PC-3 (cell line): ENCODE data around the gene IFNA6. TPM values are rescaled to one million over a fixed set of nuclear protein-coding genes. Genes with fewer than 3 reads are reported as not detected.

Source experiments
- ATAC-seq: fragments of 200-7000 bp; cut with Tn5 transposase; 2 replicates; pipeline ENCODE4 v1.9.1; 2020; ENCODE audit warnings: mild to moderate bottlenecking, moderate library complexity
- BruUV-seq: library from RNA; stranded (reverse); fragments of 400-500 nt; replicated peaks from 2 replicates; lab custom pipeline; 2021; lab: Mats Ljungman, UMichigan
- CTCF ChIA-PET: fragments of 300-600 bp; sonication (Branson Sonifier 250); formaldehyde crosslinking; loops from one replicate; lab custom pipeline; 2022; ENCODE audit warnings: antibody characterized with exemption; lab: Charles Lee
- POLR2A ChIA-PET: fragments of 300-600 bp; sonication (Branson Sonifier 250); formaldehyde crosslinking; loops from one replicate; lab custom pipeline; 2022; ENCODE audit warnings: antibody characterized with exemption; ENCODE audit not compliant: unreplicated experiment; lab: Charles Lee
- DNase-seq: peaks from one replicate; pipeline ENCODE4 v3.0.0-alpha.2; 2015
- H2AFZ ChIP-seq: fragments of 300-600 bp; sonication (generic); 2 replicates; pipeline ENCODE4 v1.6.0; 2016; ENCODE audit warnings: antibody characterized with exemption, low read length
- H3F3A ChIP-seq: fragments of 300-600 bp; sonication (generic); one replicate; pipeline ENCODE4 v1.6.0; 2017; ENCODE audit warnings: antibody characterized with exemption, low read length, control low read depth, mild to moderate bottlenecking; ENCODE audit not compliant: unreplicated experiment
- H3K27ac ChIP-seq: fragments of 300-600 bp; sonication (generic); 2 replicates; pipeline ENCODE4 v1.5.1; 2016; ENCODE audit warnings: mild to moderate bottlenecking, low read length
- H3K27me3 ChIP-seq: fragments of 300-600 bp; sonication (generic); 2 replicates; pipeline ENCODE4 v1.6.1; 2016; ENCODE audit warnings: low read length, mixed read lengths
- H3K36me3 ChIP-seq: fragments of 300-600 bp; sonication (generic); 2 replicates; pipeline ENCODE4 v1.6.1; 2016; ENCODE audit warnings: low read depth, mixed run types, low read length, mixed read lengths
- H3K4me1 ChIP-seq: fragments of 300-600 bp; sonication (generic); 2 replicates; pipeline ENCODE4 v1.5.1; 2016; ENCODE audit warnings: low read length; ENCODE audit not compliant: insufficient read depth
- H3K4me2 ChIP-seq: fragments of 300-600 bp; sonication (generic); 2 replicates; pipeline ENCODE4 v1.6.0; 2016; ENCODE audit warnings: low read length
- H3K4me3 ChIP-seq: fragments of 300-600 bp; sonication (generic); 2 replicates; pipeline ENCODE4 v1.5.1; 2016; ENCODE audit warnings: mild to moderate bottlenecking, low read length, mixed read lengths
- H3K79me2 ChIP-seq: fragments of 300-600 bp; sonication (generic); 2 replicates; pipeline ENCODE4 v1.6.1; 2017; ENCODE audit warnings: low read length, mixed read lengths
- H3K9ac ChIP-seq: fragments of 300-600 bp; sonication (generic); 2 replicates; pipeline ENCODE4 v1.6.0; 2016; ENCODE audit warnings: mild to moderate bottlenecking, low read length
- H3K9me2 ChIP-seq: fragments of 300-600 bp; sonication (generic); replicated peaks from 2 replicates; pipeline ENCODE4 v1.6.1; 2016; ENCODE audit warnings: mixed run types, low read length, mixed read lengths
- H3K9me3 ChIP-seq: fragments of 300-600 bp; sonication (generic); 2 replicates; pipeline ENCODE4 v1.6.1; 2016; ENCODE audit warnings: low read length, mixed read lengths
- H4K20me1 ChIP-seq: fragments of 300-600 bp; sonication (generic); 2 replicates; pipeline ENCODE4 v1.6.1; 2016; ENCODE audit warnings: low read length, mixed read lengths
- CTCF ChIP-seq: fragments of 300-600 bp; sonication (generic); conservative IDR thresholded peaks from 2 replicates; pipeline ENCODE4 v1.5.1; 2017; ENCODE audit warnings: antibody characterized with exemption, low read depth, mild to moderate bottlenecking, low read length
- EZH2 ChIP-seq: fragments of 300-600 bp; sonication (generic); IDR thresholded peaks from one replicate; pipeline ENCODE4 v1.6.1; 2017; ENCODE audit warnings: antibody characterized with exemption, mild to moderate bottlenecking, low read length; ENCODE audit not compliant: unreplicated experiment
- EZH2phosphoT487 ChIP-seq: fragments of 300-600 bp; sonication (generic); IDR thresholded peaks from 2 replicates; pipeline ENCODE4 v1.6.1; 2018; ENCODE audit warnings: mild to moderate bottlenecking, antibody characterized with exemption, low read length, borderline replicate concordance
- intact Hi-C: fragments of 100-400 bp; cut with micrococcal nuclease; formaldehyde crosslinking; loops from 2 replicates; pipeline ENCODE4 v1.9.0; 2023
- total RNA-seq: library from RNA; depleted of rRNA; stranded (reverse); fragments of >200 nt; gene quantifications from 2 replicates; pipeline ENCODE4 v1.2.3, GENCODE V29; 2014

Gene IFNA6
- total RNA-seq, 1 experiment from 2014 or later, result not detected

GRCh38 chr9:21326526-21327139 lies 24.1 kb downstream of the IFNA6 start:
- H2AFZ ChIP-seq, result no peak overlapping the region
- peaks cover 53% of the 10 kb centered on the region for H3K79me2 ChIP-seq
- peak; percentile 76 for TF ChIP-seq CTCF
- TF ChIP-seq EZH2, result no peak
- TF ChIP-seq EZH2phosphoT487, result no peak
- H3K4me1 ChIP-seq, result peaks cover 10% of the 10 kb centered on the region
- H3F3A ChIP-seq, result no peaks in the 10 kb centered on the region
- intact Hi-C loops, result loop anchor here (1.0 to 2.0 kb wide), 3 partner anchors 70 to 463 kb away; no protein-coding TSS in a partner anchor
- DNase-seq (peak; percentile 63), ATAC-seq (peak; percentile 72)
- no peak overlapping the region for H3K9ac ChIP-seq
- ChIA-PET CTCF (interaction anchor here (0.6 to 1.5 kb wide), 7 partner anchors 66 to 476 kb away, joined by 3 to 29 read pairs (median 4); partner anchors contain the start of gene MTAP), POLR2A (interaction anchor here (0.6 to 1.0 kb wide), 3 partner anchors 64 to 223 kb away, joined by 3 to 5 read pairs (median 4); no protein-coding TSS in a partner anchor)
- H4K20me1 ChIP-seq, result peaks cover 18% of the 10 kb centered on the region; the same call in 1 of the 2 replicates
- BruUV-seq, result no TSS peak
- no peaks in the 10 kb centered on the region for H3K9me2 ChIP-seq
- H3K36me3 ChIP-seq, result no peaks in the 10 kb centered on the region; the same call in none of the 2 replicates
- no peak overlapping the region for H3K4me3 ChIP-seq
- no peak overlapping the region for H3K4me2 ChIP-seq
- no peak overlapping the region for H3K27ac ChIP-seq
- H3K27me3 ChIP-seq, result no peaks in the 10 kb centered on the region
- no peaks in the 10 kb centered on the region for H3K9me3 ChIP-seq

GRCh38 chr9:21324047-21324446 lies 26.6 kb downstream of the IFNA6 start:
- POLR2A ChIA-PET, result no interaction called here
- no peak for TF ChIP-seq CTCF
- CTCF ChIA-PET, result no interaction called here

GRCh38 chr9:21322911-21323461 lies 27.7 kb downstream of the IFNA6 start:
- Histone ChIP-seq H3K79me2 (peaks cover 17% of the 10 kb centered on the region), H3K9ac (no peak overlapping the region), H3K9me3 (no peaks in the 10 kb centered on the region), H3K27ac (no peak overlapping the region), H3K27me3 (no peaks in the 10 kb centered on the region), H3K9me2 (no peaks in the 10 kb centered on the region), H3K36me3 (no peaks in the 10 kb centered on the region; the same call in none of the 2 replicates), H4K20me1 (peaks cover 4% of the 10 kb centered on the region; the same call in 1 of the 2 replicates), H3K4me2 (no peak overlapping the region), H3K4me1 (no peaks in the 10 kb centered on the region), H2AFZ (no peak overlapping the region), H3F3A (no peaks in the 10 kb centered on the region), H3K4me3 (no peak overlapping the region)
- intact Hi-C loops, result no loop called here
- TF ChIP-seq EZH2, result no peak
- no peak for TF ChIP-seq CTCF
- TF ChIP-seq EZH2phosphoT487, result no peak
- no peak for DNase-seq
- ChIA-PET CTCF (interaction anchor here (0.5 kb wide), 1 partner anchor 70 kb away, joined by 3 read pairs; no protein-coding TSS in a partner anchor), POLR2A (no interaction called here)
- TSS peak; percentile 3 for BruUV-seq
- no peak for ATAC-seq

More at GRCh38 chr9:21324047-21324446, 26.6 kb downstream of the IFNA6 start:
- ATAC-seq (no peak), DNase-seq (no peak)
- H3K27ac ChIP-seq, result no peak overlapping the region
- peaks cover 28% of the 10 kb centered on the region for H3K79me2 ChIP-seq
- no peak overlapping the region for H2AFZ ChIP-seq
- BruUV-seq, result no TSS peak
- H3K4me3 ChIP-seq, result no peak overlapping the region
- H3K27me3 ChIP-seq, result no peaks in the 10 kb centered on the region
- no peaks in the 10 kb centered on the region for H3K9me2 ChIP-seq
- H3K9me3 ChIP-seq, result no peaks in the 10 kb centered on the region
- H3F3A ChIP-seq, result no peaks in the 10 kb centered on the region
- H3K4me2 ChIP-seq, result no peak overlapping the region
- H3K9ac ChIP-seq, result no peak overlapping the region
- H3K36me3 ChIP-seq, result no peaks in the 10 kb centered on the region; the same call in none of the 2 replicates
- H3K4me1 ChIP-seq, result no peaks in the 10 kb centered on the region
- intact Hi-C loops, result no loop called here
- H4K20me1 ChIP-seq, result peaks cover 5% of the 10 kb centered on the region; the same call in 1 of the 2 replicates
